Activated CD4-positive, alpha-beta memory T cell treated with anti-CD3 and anti-CD28 coated beads, Interleukin-2, amount 10 ng/mL, durations not matched to agents 7 days and 5 days (primary cell): Measurements from ENCODE around the gene FARSA. TPM values are rescaled to one million over a fixed set of nuclear protein-coding genes. Genes with fewer than 3 reads are reported as not detected.
"Not testable (repeated sequence)": the region's sequence is repeated elsewhere in the genome, so short reads cannot be mapped to it uniquely, and the experiment has no call there.

ENCODE experiments used
- CTCF ChIA-PET: fragments of 350-600 bp; sonication (Branson Sonifier 250); formaldehyde crosslinking; loops from one replicate; lab custom pipeline; 2021; ENCODE audit warnings: antibody characterized with exemption, inconsistent platforms; lab: Charles Lee
- POLR2A ChIA-PET: fragments of 350-600 bp; sonication (Branson Sonifier 250); formaldehyde crosslinking; loops from one replicate; lab custom pipeline; 2021; ENCODE audit warnings: antibody characterized with exemption; lab: Charles Lee
- DNase-seq: peaks from one replicate; pipeline ENCODE4 v3.0.0-alpha.2; 2020
- H3K27ac Mint-ChIP-seq: one replicate; pipeline ENCODE4 v1.8.0; 2021; ENCODE audit warnings: mild to moderate bottlenecking, mixed read lengths
- H3K27me3 Mint-ChIP-seq: one replicate; pipeline ENCODE4 v1.8.0; 2021; ENCODE audit warnings: mixed read lengths
- H3K36me3 Mint-ChIP-seq: one replicate; pipeline ENCODE4 v1.8.0; 2021; ENCODE audit warnings: low read depth, mixed read lengths
- H3K4me1 Mint-ChIP-seq: one replicate; pipeline ENCODE4 v1.8.0; 2021; ENCODE audit warnings: mixed read lengths
- H3K4me3 Mint-ChIP-seq: one replicate; pipeline ENCODE4 v1.8.0; 2021; ENCODE audit warnings: mild to moderate bottlenecking, mixed read lengths
- H3K9me3 Mint-ChIP-seq: one replicate; pipeline ENCODE4 v1.8.0; 2021; ENCODE audit warnings: mixed read lengths
- total RNA-seq, 2 experiments: library from RNA; stranded (reverse); gene quantifications; one replicate each; pipeline ENCODE4 v1.2.3, GENCODE V29; 2021

FARSA gene
- total RNA-seq, 2 experiments from 2014 or later, result 72.4 to 74.9 TPM

DNA sequence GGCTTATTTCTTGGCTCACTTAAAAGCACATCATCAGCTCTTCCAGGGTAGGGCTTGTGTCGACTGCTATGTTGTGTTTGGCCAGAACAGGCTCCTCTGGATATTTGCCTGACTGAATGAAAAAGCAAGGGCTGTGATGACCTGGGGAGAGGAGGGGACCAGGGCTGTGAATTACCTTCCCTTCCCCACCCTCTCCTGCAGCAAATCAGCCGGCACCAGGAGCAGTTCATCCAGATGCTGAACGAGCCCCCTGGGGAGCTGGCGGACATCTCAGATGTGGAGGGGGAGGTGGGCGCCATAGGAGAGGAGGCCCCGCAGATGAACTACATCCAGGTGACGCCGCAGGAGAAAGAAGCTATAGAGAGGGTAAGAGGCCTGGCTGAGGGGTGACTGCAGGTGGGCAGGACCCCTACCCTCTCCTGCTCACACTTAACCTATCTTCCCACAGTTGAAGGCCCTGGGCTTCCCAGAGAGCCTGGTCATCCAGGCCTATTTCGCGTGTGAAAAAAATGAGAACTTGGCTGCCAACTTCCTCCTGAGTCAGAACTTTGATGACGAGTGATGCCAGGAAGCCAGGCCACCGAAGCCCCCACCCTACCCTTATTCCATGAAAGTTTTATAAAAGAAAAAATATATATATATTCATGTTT is 19.1 kb upstream of the FARSA start:
- POLR2A ChIA-PET, result interaction anchor here (1.0 to 5.1 kb wide), 5 partner anchors 6 to 68 kb away, joined by 3 to 43 read pairs (median 4); partner anchors contain the start of gene RAD23A
- Mint-ChIP-seq H3K36me3 (peaks cover 68% of the 10 kb centered on the region), H3K4me1 (peaks cover 51% of the 10 kb centered on the region)

DNA sequence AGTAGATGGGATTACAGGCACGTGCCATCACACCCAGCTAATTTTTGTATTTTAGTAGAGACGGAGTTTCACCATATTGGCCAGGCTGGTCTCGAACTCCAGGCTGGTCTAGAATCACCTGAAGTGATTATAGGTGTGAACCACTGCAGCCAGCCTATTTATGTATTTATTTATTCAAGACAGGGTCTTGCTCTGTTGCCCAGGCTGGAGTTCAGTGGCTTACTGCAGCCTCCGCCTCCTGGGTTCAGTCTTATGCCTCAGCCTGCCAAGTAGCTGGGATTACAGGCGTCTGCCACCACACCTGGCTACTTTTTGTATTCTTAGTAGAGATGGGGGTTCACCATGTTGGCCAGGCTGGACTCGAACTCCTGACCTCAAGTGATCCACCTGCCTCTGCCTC is 18.5 kb upstream of the FARSA start:
- CTCF ChIA-PET, result interaction anchor here (5.4 kb wide), 1 partner anchor 13 kb away, joined by 45 read pairs; no protein-coding TSS in a partner anchor
- H3K36me3 Mint-ChIP-seq, result peaks cover 69% of the 10 kb centered on the region

More for the DNA sequence above, 19.1 kb upstream of the FARSA start:
- DNase-seq, result no peak
- Mint-ChIP-seq H3K9me3 (no peaks in the 10 kb centered on the region), H3K4me3 (no peak overlapping the region), H3K27ac (no peak overlapping the region), H3K27me3 (no peaks in the 10 kb centered on the region)
- CTCF ChIA-PET, result interaction anchor here (1.4 to 5.4 kb wide), 2 partner anchors 12 to 67 kb away, joined by 3 to 45 read pairs; no protein-coding TSS in a partner anchor

DNA sequence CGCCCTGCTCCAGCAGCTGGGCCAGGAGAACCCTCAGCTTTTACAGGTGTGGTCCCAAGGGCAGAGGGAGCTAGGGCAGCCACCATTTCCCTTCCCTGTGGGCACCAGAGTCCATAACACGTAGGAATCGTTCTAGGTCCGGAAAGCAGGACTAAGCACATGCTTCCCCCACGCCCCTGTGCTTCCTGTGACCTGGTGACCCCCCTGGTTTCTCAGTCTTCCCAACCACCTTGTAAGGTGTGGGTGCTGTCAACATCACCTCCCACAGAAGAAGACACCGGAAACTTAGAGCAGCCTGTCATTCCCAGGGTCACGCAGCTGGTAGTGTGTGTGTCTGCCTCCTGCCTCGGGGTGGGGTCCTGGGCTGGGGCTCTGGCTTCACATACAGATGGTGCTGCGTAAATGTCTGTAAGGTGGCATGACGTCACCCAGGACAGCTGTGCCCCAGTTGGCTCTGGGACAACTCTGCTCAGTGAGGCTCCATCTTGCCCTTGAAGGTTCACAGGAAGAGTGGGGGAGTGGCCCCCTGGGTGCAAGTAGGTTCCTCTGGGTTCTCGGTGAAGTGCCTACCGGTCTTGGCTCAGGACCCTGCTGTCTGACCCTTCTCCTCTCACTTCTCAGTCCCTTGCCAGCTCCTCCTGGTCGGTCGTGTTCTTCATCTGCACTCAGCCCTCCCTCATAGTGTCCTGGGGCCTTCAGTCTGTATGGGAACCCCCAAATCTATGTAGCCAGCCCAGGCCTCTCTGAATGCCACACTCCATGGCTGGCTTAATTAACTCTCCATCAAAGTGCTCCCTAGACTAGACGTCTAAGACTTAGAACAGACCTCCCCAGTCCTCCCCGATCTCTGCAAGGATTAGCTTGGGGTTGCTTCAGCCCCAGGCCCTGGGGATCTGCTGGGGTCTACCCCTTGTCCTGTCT is 16.1 kb upstream of the FARSA start:
- DNase-seq, result no peak
- H3K4me1 Mint-ChIP-seq, result peaks cover 56% of the 10 kb centered on the region
- H3K4me3 Mint-ChIP-seq, result no peak overlapping the region
- POLR2A ChIA-PET, result interaction anchor here (0.7 to 1.0 kb wide), 2 partner anchors 17 to 36 kb away, joined by 4 to 6 read pairs; partner anchors contain the start of gene FARSA
- no peaks in the 10 kb centered on the region for H3K27me3 Mint-ChIP-seq
- H3K36me3 Mint-ChIP-seq, result peaks cover 80% of the 10 kb centered on the region
- H3K9me3 Mint-ChIP-seq, result no peaks in the 10 kb centered on the region
- CTCF ChIA-PET, result interaction anchor here (1.0 kb wide), 1 partner anchor 16 kb away, joined by 3 read pairs; no protein-coding TSS in a partner anchor
- H3K27ac Mint-ChIP-seq, result no peak overlapping the region

More for the DNA sequence above, 18.5 kb upstream of the FARSA start:
- POLR2A ChIA-PET, result interaction anchor here (1.0 to 2.4 kb wide), 3 partner anchors 14 to 67 kb away, joined by 3 to 8 read pairs (median 4); no protein-coding TSS in a partner anchor
- not testable (repeated sequence) for H3K27me3 Mint-ChIP-seq, DNase-seq, H3K9me3 Mint-ChIP-seq, H3K4me3 Mint-ChIP-seq
- peaks cover 55% of the 10 kb centered on the region for H3K4me1 Mint-ChIP-seq
- peak overlapping the region; percentile 23 for H3K27ac Mint-ChIP-seq

DNA sequence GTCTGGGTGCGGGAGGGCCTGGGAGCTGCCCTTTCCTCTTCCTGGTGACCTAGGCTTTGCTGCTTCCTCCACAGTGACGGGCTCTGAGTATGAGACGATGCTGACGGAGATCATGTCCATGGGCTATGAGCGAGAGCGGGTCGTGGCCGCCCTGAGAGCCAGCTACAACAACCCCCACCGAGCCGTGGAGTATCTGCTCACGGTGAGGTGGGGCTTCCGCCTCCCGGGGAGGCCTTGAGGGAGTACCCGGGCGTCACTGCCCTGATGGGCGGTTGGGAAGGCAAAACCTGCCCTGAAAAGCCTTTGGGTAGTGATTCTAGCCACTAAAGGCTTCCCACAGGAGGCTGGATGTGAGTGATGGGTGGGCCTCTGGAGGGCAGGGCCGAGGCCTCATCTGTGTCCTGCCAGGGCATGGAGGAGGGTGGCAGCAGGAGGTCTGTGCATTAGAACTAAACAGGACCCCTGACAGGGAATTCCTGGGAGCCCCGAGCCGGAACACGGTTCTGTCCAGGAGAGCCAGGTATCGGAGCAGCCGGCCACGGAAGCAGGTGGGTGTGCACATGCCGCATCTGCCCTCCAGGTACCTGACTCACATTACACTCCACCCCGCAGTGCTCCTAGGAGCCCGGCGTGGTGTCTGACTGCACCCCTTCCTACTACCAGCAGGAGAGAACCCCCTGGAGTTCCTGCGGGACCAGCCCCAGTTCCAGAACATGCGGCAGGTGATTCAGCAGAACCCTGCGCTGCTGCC is 15.3 kb upstream of the FARSA start:
- DNase-seq, result no peak
- POLR2A ChIA-PET, result interaction anchor here (1.5 to 5.4 kb wide), 2 partner anchors 6 to 157 kb away, joined by 6 to 43 read pairs; partner anchors contain the start of genes GADD45GIP1 and JUNB
- H3K27me3 Mint-ChIP-seq, result no peaks in the 10 kb centered on the region
- H3K9me3 Mint-ChIP-seq, result no peaks in the 10 kb centered on the region
- peaks cover 82% of the 10 kb centered on the region for H3K36me3 Mint-ChIP-seq
- H3K4me1 Mint-ChIP-seq, result peaks cover 56% of the 10 kb centered on the region
- H3K27ac Mint-ChIP-seq, result no peak overlapping the region
- CTCF ChIA-PET, result interaction anchor here (1.0 to 1.8 kb wide), 3 partner anchors 17 to 113 kb away, joined by 3 to 8 read pairs (median 3); no protein-coding TSS in a partner anchor
- no peak overlapping the region for H3K4me3 Mint-ChIP-seq

DNA sequence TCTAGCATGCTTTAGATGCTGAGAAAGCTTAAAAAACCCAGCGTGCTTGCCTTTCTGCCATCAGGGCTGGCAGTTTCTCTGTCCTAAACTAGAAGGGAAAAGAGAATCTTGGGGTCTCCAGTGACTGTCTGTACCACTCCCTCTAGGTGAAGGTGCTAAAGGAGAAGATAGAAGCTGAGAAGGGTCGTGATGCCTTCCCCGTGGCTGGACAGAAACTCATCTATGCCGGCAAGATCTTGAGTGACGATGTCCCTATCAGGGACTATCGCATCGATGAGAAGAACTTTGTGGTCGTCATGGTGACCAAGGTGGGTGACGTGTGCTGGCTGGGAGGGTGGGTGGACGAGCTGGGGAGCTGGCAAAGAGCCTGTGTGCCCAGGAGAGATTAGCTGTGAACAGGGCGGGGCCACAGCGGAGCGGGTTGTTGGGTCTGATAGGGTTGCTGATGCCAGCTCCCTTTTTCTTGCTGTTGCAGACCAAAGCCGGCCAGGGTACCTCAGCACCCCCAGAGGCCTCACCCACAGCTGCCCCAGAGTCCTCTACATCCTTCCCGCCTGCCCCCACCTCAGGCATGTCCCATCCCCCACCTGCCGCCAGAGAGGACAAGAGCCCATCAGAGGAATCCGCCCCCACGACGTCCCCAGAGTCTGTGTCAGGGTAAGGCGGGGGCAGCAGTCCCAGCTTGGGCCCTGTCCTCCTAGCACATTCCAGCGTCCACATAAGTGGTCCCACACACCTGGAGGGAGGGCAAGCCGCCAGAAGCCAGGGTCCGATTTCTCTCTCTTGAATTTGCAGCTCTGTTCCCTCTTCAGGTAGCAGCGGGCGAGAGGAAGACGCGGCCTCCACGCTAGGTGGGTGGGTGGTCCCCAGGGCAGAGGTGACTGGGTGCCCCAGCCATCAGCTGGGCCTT is 14.4 kb upstream of the FARSA start:
- POLR2A ChIA-PET, result interaction anchor here (0.9 to 5.4 kb wide), 5 partner anchors 7 to 156 kb away, joined by 3 to 43 read pairs (median 6); partner anchors contain the start of genes FARSA, GADD45GIP1 and JUNB
- Mint-ChIP-seq H3K27me3 (no peaks in the 10 kb centered on the region), H3K27ac (no peak overlapping the region), H3K9me3 (no peaks in the 10 kb centered on the region), H3K4me1 (peaks cover 62% of the 10 kb centered on the region), H3K4me3 (no peak overlapping the region), H3K36me3 (peaks cover 83% of the 10 kb centered on the region)
- CTCF ChIA-PET, result interaction anchor here (1.4 to 1.8 kb wide), 2 partner anchors 17 to 114 kb away, joined by 3 to 8 read pairs; no protein-coding TSS in a partner anchor
- no peak for DNase-seq

DNA sequence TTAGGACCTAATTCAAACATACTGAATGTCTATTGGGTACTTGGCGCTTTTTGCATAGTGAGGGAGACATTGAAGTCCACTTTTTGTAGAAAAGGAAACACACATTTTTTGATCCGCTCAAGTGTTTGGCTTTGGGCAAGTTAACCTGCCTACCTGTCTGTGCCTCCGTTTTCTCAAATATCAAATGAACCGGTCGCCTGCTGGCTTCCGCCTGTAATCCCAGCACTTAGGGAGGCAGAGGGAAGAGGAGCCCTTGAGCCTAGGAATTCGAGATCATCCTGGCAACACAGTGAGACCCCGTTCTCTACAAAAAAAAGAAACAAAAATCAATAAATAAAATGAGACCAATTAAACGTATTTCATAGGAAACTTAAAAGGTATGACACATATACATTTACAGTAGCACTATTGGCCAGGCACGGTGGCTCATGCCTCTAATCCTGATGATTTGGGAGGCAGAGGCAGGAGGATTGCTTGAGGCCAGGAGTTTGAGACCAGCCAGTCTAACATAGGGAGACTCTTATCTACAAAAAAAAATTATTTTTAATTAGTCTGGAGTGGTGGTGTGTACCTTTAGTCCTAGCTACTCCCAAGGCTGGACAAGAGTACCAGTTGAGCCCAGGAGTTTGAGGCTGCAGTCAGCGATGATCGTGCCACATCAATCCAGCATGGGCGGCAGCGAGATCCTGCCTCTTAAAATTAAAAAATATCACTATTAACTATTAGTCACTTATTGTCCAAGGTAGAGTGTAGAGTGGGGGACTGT is 13.4 kb upstream of the FARSA start:
- peak overlapping the region; percentile 92 for H3K4me3 Mint-ChIP-seq
- H3K27me3 Mint-ChIP-seq, result no peaks in the 10 kb centered on the region
- H3K4me1 Mint-ChIP-seq, result peaks cover 71% of the 10 kb centered on the region
- no peak for DNase-seq
- peaks cover 85% of the 10 kb centered on the region for H3K36me3 Mint-ChIP-seq
- POLR2A ChIA-PET, result interaction anchor here (0.6 to 5.4 kb wide), 9 partner anchors 8 to 155 kb away, joined by 3 to 43 read pairs (median 7); partner anchors contain the start of genes CALR, DNASE2, FARSA and GADD45GIP1
- peak overlapping the region; percentile 85 for H3K27ac Mint-ChIP-seq
- H3K9me3 Mint-ChIP-seq, result no peaks in the 10 kb centered on the region
- CTCF ChIA-PET, result interaction anchor here (0.9 to 1.8 kb wide), 5 partner anchors 8 to 115 kb away, joined by 3 to 14 read pairs (median 4); no protein-coding TSS in a partner anchor

DNA sequence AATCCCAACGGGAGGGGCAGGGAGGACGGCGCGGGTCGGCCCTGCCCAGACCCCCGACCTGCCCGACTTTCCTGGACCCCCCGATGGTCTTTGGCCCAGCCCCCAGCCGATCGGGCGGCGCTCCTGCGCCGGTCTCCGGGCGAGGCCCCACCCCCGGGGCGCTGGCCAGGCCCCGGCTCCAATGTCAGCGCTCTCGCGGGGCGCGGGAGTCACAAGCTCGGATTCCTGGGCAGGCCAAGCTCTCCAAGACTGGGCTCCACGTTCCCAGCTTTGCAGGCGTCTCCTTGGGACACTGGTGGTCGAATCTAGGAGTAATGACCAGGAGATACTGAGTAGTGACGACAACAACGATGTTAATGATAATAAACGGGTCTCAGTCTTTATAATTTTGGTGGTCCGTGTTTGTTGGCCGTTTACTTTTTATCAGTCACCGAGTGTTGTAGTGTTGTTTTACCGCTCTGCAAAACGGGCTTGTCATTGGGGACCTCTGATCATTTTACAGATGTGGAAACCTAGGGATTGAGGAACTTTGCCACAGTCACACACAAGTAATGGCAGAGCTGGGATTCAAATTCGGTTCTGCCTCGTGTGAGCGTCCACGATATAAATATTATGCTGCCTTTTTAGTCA is 12.7 kb upstream of the FARSA start:
- CTCF ChIA-PET, result interaction anchor here (0.9 to 1.3 kb wide), 3 partner anchors 9 to 61 kb away, joined by 4 to 14 read pairs (median 4); no protein-coding TSS in a partner anchor
- Mint-ChIP-seq H3K4me1 (peaks cover 76% of the 10 kb centered on the region), H3K4me3 (peak overlapping the region; percentile 92), H3K27me3 (no peaks in the 10 kb centered on the region), H3K9me3 (no peaks in the 10 kb centered on the region), H3K36me3 (peaks cover 85% of the 10 kb centered on the region), H3K27ac (peak overlapping the region; percentile 85)
- peak; percentile 61 for DNase-seq
- POLR2A ChIA-PET, result interaction anchor here (0.6 to 5.4 kb wide), 7 partner anchors 9 to 154 kb away, joined by 3 to 43 read pairs (median 9); partner anchors contain the start of genes CALR, DNASE2, FARSA and GADD45GIP1

DNA sequence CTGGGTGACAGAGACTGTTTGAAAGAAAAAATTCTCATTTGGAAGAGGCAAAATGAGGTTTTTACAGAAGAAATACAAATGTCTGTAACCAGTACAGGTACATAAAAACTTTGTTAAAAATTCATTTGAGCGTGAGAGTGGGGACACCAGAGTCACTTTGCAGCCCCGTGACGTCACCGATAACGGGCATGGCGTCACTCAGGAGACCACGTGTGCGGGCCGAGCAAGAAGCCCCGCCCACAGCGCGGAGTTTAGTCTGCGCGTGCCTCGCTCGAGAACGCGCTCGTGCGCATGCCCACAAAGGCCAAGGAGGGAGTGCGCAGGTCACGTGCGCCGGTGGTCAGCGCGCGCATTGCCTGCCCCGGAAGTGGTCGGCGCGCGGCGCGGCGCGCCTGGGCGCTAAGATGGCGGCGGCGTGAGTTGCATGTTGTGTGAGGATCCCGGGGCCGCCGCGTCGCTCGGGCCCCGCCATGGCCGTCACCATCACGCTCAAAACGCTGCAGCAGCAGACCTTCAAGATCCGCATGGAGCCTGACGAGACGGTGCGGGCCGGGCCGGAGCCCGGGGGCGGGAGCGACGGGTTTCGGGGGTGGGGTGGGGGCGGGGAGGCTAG is 12.1 kb upstream of the FARSA start, which contains the start of gene RAD23A:
RAD23A (plus strand) TSS at position 384 of the 613 bp plus-strand sequence; CDS start at position 471, 87 bp downstream.
- Mint-ChIP-seq H3K27ac (peak within 1 kb of the TSS; percentile 92), H3K4me3 (peak within 1 kb of the TSS; percentile 92), H3K36me3 (peaks cover 85% of the 10 kb centered on the region), H3K9me3 (no peaks in the 10 kb centered on the region), H3K4me1 (peaks cover 76% of the 10 kb centered on the region), H3K27me3 (no peaks in the 10 kb centered on the region)
- DNase-seq, result peak; percentile 99
- CTCF ChIA-PET, result interaction anchor here (0.9 to 1.3 kb wide), 3 partner anchors 9 to 60 kb away, joined by 4 to 14 read pairs (median 4); no protein-coding TSS in a partner anchor
- POLR2A ChIA-PET, result interaction anchor here (0.9 to 5.4 kb wide), 6 partner anchors 8 to 65 kb away, joined by 5 to 43 read pairs (median 10); partner anchors contain the start of genes CALR, DNASE2, FARSA and GADD45GIP1

DNA sequence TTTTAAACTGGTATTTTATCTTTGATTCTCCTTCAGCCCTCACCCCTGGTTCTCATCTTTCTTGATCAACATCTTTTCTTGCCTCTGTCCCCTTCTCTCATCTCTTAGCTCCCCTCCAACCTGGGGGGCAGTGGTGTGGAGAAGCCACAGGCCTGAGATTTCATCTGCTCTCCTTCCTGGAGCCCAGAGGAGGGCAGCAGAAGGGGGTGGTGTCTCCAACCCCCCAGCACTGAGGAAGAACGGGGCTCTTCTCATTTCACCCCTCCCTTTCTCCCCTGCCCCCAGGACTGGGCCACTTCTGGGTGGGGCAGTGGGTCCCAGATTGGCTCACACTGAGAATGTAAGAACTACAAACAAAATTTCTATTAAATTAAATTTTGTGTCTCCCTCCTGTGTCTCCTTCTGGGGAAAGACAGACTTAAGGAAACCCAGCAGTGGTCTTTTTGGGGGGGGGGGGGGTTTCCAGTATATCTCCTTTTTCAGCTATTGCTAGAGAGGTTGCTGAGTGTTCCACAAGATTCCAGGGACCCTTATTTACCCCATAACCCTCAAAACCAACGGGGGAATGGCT is 10.7 kb upstream of the FARSA start:
- POLR2A ChIA-PET, result interaction anchor here (5.4 kb wide), 1 partner anchor 11 kb away, joined by 43 read pairs; the partner anchor contains the start of gene GADD45GIP1
- H3K4me3 Mint-ChIP-seq, result no peak overlapping the region
- peaks cover 82% of the 10 kb centered on the region for H3K4me1 Mint-ChIP-seq
- H3K9me3 Mint-ChIP-seq, result no peaks in the 10 kb centered on the region
- CTCF ChIA-PET, result interaction anchor here (1.2 kb wide), 1 partner anchor 59 kb away, joined by 3 read pairs; no protein-coding TSS in a partner anchor
- peaks cover 86% of the 10 kb centered on the region for H3K36me3 Mint-ChIP-seq
- H3K27me3 Mint-ChIP-seq, result no peaks in the 10 kb centered on the region
- no peak for DNase-seq
- H3K27ac Mint-ChIP-seq, result peak overlapping the region; percentile 92
